ENCODE measurements around the gene RBSN. TPM values are rescaled to one million over a fixed set of nuclear protein-coding genes. Genes with fewer than 3 reads are reported as not detected.
A peak's percentile ranks its signal among the peaks of the same experiment; 100 is the strongest.

Gene RBSN
- total RNA-seq, 4 donors from 2014 or later: 16.0 to 25.0 (median 18.2) TPM

DNA sequence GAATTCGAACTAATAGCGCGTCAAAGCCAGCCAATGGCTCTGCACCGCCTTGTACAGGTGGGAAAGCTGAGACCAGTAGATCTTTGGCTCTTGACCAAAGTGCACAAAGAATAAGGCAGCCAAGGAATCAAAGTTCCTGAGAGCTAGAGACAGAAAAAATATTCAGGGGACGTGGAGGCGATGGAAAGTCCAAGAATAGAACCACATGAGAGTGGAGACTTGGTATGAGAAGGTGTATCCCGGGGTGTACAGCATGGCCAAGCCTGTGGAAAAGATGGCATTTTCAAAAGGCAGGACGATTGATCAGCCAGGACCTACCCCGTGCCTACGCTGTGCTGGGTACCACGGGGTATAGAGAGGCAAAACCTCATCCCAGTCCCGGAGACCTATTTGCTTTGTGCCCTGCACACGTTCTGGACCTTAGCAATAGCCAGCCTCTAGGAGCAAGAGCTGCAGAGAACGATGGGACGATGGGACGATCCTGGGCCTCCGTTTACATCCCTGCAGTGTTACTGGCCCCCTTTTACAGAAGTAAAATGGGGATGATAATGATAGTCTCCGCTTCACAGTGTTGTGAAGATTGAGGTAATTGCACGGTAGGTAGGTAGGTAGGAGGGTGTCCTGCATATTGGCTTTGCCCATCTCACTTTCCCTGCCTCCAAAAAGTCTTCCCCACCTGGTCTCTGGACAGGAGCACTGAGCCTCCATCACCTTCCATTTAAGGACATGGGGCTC is 583 bp upstream of the RBSN start:
- H3K9me3 ChIP-seq: no peaks in the 10 kb centered on the region
- H3K27ac ChIP-seq: peak overlapping the region; percentile 88 to 95 (median 93)
- intact Hi-C loops (cut with DNase I): loop anchor here (10.0 kb wide), 1 partner anchor 105 kb away; the partner anchor contains the start of gene CAPN7
- no peak for TF ChIP-seq POLR2A (IDR thresholded peaks at IDR 0.05)
- TF ChIP-seq, protein P1, sequence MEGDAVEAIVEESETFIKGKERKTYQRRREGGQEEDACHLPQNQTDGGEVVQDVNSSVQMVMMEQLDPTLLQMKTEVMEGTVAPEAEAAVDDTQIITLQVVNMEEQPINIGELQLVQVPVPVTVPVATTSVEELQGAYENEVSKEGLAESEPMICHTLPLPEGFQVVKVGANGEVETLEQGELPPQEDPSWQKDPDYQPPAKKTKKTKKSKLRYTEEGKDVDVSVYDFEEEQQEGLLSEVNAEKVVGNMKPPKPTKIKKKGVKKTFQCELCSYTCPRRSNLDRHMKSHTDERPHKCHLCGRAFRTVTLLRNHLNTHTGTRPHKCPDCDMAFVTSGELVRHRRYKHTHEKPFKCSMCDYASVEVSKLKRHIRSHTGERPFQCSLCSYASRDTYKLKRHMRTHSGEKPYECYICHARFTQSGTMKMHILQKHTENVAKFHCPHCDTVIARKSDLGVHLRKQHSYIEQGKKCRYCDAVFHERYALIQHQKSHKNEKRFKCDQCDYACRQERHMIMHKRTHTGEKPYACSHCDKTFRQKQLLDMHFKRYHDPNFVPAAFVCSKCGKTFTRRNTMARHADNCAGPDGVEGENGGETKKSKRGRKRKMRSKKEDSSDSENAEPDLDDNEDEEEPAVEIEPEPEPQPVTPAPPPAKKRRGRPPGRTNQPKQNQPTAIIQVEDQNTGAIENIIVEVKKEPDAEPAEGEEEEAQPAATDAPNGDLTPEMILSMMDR (IDR thresholded peaks at IDR 0.05): no peak
- H3K4me1 ChIP-seq: peaks cover 15 to 50% (median 26%) of the 10 kb centered on the region in 3 donors
- WGBS, 2 donors: 0 to 22% methylated on average over 12 to 16 of the region's 19 CpGs
- peak overlapping the region; percentile 89 to 99 (median 95) for H3K4me3 ChIP-seq
- H3K36me3 ChIP-seq: peaks cover 6 to 20% (median 7%) of the 10 kb centered on the region in 3 donors
- no peaks in the 10 kb centered on the region for H3K27me3 ChIP-seq
- no peak for DNase-seq

DNA sequence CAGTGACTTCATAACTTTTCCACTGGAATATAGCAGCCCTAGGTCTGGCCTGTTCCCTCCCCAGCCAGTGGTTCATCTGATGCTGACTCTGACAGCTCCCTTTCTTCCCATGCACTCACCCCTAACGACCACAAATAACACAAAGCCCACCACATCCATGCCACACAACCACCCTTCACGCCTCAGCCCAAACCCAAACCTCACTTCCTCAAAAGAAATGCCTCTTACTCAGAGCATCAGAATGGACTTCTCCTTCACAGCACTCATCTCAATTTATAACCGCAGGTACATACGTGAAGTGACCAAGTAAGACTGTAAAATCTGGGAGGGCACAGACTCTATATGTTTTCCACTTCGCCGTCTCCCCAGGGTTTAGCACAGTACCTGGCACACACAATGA is 1.1 kb downstream of the RBSN start:
- WGBS, 2 donors: 23 to 40% methylated on average over 6 of the region's 6 CpGs
- intact Hi-C loops (cut with DNase I): no loop called here
- Histone ChIP-seq H3K9me3 (no peaks in the 10 kb centered on the region), H3K4me1 (peaks cover 15 to 43% (median 26%) of the 10 kb centered on the region in 3 donors), H3K4me3 (peak overlapping the region; percentile 89 to 99 (median 95)), H3K27me3 (no peaks in the 10 kb centered on the region), H3K27ac (peak overlapping the region in 2 of 4 donors; percentile 92 to 95), H3K36me3 (peaks cover 6 to 36% (median 7%) of the 10 kb centered on the region in 3 donors)
- no peak for DNase-seq
- TF ChIP-seq POLR2A (IDR thresholded peaks at IDR 0.05): no peak
- TF ChIP-seq, protein P1 (IDR thresholded peaks at IDR 0.05): no peak

DNA sequence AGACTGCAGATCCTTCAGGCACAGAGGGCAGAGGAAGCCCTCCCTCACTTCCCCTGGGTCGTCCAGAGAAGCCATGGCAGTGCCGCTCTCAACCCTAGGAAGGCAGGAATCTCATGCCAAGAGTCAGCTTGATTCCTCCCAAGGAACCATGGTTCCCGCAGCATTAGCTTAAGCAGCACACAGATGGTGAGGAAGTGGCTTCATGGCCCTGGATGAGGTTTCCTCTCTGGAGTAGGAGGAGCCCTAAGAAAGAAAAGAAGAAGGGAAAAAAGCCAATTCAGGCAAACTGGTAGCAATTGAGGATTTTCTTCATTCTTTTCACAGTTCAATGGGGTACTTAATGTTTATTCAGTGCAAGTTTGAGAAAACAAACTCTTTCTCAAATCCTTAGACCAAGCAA is 2.9 kb downstream of the RBSN start:
- H3K9me3 ChIP-seq: no peaks in the 10 kb centered on the region
- H3K27ac ChIP-seq: no peak overlapping the region
- no peak for DNase-seq
- 63 to 100% methylated on average over 1 of the region's 3 CpGs for WGBS, 2 donors
- peaks cover 6 to 54% (median 7%) of the 10 kb centered on the region in 3 donors for H3K36me3 ChIP-seq
- H3K4me1 ChIP-seq: peaks cover 11 to 24% (median 14%) of the 10 kb centered on the region in 3 donors
- TF ChIP-seq POLR2A (IDR thresholded peaks at IDR 0.05): no peak
- TF ChIP-seq, protein P1 (IDR thresholded peaks at IDR 0.05): no peak
- intact Hi-C loops (cut with DNase I): no loop called here
- H3K4me3 ChIP-seq: no peak overlapping the region
- H3K27me3 ChIP-seq: no peaks in the 10 kb centered on the region

DNA sequence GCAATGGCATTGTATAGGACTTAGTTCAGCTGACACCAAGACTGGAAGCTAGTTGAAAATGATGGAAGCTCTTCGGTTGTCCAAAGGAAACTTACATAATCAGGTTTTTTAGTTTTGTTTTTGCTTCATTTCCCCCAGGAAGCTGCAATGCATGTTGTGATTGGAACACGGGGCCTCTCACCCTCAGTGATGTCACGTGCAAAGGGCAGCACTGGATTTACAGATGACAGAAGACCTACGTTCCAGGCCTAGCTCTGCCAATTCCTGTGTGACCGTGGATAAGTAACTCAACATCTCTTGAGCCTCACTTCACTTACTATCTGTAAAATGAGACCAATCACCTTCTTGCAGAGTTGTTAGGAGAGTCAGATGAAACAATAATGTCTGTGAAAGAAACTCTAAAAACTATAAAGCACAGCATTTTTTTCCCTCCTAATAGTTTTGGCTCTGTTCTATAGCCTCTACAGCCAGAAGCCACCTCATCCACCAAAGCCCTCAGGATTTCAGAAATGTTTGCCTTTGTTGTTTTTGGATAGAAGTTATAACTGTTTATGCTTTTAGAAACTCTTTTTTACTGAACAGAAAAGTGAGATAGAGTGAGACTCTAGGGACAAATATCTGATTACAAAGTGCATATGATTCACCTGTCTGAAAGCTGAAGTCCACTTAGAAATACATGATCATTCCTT is 4.6 kb downstream of the RBSN start:
- H3K4me1 ChIP-seq: peaks cover 6 to 17% (median 10%) of the 10 kb centered on the region in 3 donors
- H3K27ac ChIP-seq: no peak overlapping the region
- no peak for TF ChIP-seq POLR2A (IDR thresholded peaks at IDR 0.05)
- TF ChIP-seq, protein P1 (IDR thresholded peaks at IDR 0.05): no peak
- no peak overlapping the region for H3K4me3 ChIP-seq
- no peaks in the 10 kb centered on the region for H3K27me3 ChIP-seq
- intact Hi-C loops (cut with DNase I): no loop called here
- peaks cover 7 to 70% (median 9%) of the 10 kb centered on the region in 3 donors for H3K36me3 ChIP-seq
- no peak for DNase-seq
- H3K9me3 ChIP-seq: no peaks in the 10 kb centered on the region
- WGBS, 2 donors: 70 to 82% methylated on average over 5 of the region's 5 CpGs

DNA sequence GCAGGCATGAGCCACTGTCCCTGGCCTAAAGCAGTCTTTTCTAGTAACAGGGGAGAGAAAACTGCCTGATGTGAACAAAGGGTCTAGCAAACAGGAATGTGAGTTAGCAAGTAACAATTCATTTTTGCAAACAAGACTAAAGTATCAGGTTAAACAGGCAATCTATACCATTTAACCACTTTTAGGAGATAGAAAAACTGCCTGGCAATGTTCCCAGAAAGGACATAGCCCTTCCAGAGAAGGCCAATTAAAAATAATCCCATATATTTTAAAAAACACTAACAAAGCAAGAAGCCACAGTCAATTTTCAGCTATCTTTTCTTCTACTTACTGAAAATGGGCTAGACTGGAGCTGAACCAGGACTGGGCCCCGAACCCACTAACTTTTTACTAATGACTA is 6.3 kb downstream of the RBSN start:
- H3K27me3 ChIP-seq: no peaks in the 10 kb centered on the region
- peaks cover 2 to 9% (median 5%) of the 10 kb centered on the region in 3 donors for H3K4me1 ChIP-seq
- TF ChIP-seq, protein P1 (IDR thresholded peaks at IDR 0.05): no peak
- no peak for TF ChIP-seq POLR2A (IDR thresholded peaks at IDR 0.05)
- 96 to 100% methylated on average over 1 of the region's 1 CpG for WGBS, 2 donors
- no peak overlapping the region for H3K4me3 ChIP-seq
- H3K36me3 ChIP-seq: peaks cover 7 to 86% (median 14%) of the 10 kb centered on the region in 3 donors
- H3K27ac ChIP-seq: no peak overlapping the region
- no peaks in the 10 kb centered on the region for H3K9me3 ChIP-seq
- intact Hi-C loops (cut with DNase I): no loop called here
- DNase-seq: no peak
